Measurements from ENCODE around the gene TTC39C. TPM values are rescaled to one million over a fixed set of nuclear protein-coding genes. Genes with fewer than 3 reads are reported as not detected.

The TTC39C gene
- total and polyA plus RNA-seq, 9 donors, result 7.2 to 31.0 (median 14.0) TPM

DNA sequence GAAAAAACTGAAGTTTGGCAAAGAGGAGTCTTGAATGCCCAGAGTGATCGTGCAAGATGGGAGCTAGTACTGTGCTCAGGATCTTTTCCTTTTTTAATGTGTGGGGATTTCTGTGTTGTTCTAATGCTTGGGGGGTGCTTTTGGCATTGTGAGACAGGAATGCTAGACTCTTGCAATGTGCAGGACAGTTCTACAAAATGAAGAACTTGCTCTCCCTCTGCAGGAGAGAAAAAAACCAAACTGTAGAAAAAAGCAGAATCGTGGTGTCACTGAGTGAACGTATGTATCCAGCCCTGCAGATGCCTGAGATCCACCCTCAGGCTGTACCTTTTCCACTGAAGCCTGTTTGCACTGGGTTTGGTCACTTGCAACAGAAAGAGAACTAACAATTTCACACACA lies 12.1 kb upstream of the TTC39C start:
- no peaks in the 10 kb centered on the region for H3K4me1 ChIP-seq (ENCODE audit: insufficient read depth)
- H3K27me3 ChIP-seq, result no peaks in the 10 kb centered on the region
- no peaks in the 10 kb centered on the region for H3K9me3 ChIP-seq
- H3K27ac ChIP-seq, result no peak overlapping the region
- H3K36me3 ChIP-seq, result no peaks in the 10 kb centered on the region
- WGBS, 3 donors, result 63 to 77% (median 64%) methylated on average over 3 of the region's 3 CpGs
- intact Hi-C loops (cut with DNase I), result no loop called here
- no peak for DNase-seq
- TF ChIP-seq POLR2A (IDR thresholded peaks at IDR 0.05) (no peak), EP300 (IDR thresholded peaks at IDR 0.05) (no peak)
- TF ChIP-seq, protein P1, sequence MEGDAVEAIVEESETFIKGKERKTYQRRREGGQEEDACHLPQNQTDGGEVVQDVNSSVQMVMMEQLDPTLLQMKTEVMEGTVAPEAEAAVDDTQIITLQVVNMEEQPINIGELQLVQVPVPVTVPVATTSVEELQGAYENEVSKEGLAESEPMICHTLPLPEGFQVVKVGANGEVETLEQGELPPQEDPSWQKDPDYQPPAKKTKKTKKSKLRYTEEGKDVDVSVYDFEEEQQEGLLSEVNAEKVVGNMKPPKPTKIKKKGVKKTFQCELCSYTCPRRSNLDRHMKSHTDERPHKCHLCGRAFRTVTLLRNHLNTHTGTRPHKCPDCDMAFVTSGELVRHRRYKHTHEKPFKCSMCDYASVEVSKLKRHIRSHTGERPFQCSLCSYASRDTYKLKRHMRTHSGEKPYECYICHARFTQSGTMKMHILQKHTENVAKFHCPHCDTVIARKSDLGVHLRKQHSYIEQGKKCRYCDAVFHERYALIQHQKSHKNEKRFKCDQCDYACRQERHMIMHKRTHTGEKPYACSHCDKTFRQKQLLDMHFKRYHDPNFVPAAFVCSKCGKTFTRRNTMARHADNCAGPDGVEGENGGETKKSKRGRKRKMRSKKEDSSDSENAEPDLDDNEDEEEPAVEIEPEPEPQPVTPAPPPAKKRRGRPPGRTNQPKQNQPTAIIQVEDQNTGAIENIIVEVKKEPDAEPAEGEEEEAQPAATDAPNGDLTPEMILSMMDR (IDR thresholded peaks at IDR 0.05), result no peak
- H3K4me3 ChIP-seq, result no peak overlapping the region

DNA sequence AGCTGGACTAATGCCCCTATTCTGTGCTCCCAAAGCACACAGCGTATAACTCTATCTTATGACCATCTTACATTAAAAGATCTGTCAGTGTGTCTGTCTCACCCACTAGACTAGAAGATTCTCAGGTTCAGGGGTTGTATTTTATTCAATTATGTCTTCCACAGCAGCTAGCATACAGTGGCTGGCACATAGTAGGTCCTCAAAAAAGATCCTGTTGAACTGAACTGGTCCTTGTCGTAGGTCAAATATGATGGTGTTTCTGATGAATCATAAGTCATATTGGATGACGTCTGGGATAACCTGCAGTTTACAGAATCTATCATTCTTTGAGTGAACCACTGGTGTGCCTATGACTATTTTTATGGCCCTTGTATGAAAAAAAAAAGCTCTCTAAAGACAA lies 11.3 kb upstream of the TTC39C start:
- no peaks in the 10 kb centered on the region for H3K27me3 ChIP-seq
- TF ChIP-seq EP300 (IDR thresholded peaks at IDR 0.05) (no peak), POLR2A (IDR thresholded peaks at IDR 0.05) (no peak)
- TF ChIP-seq, protein P1 (IDR thresholded peaks at IDR 0.05), result no peak
- no peaks in the 10 kb centered on the region for H3K9me3 ChIP-seq
- intact Hi-C loops (cut with DNase I), result no loop called here
- H3K36me3 ChIP-seq, result no peaks in the 10 kb centered on the region
- H3K4me1 ChIP-seq (ENCODE audit: insufficient read depth), result no peaks in the 10 kb centered on the region
- WGBS, 3 donors, result 88 to 97% (median 89%) methylated on average over 3 of the region's 3 CpGs
- no peak overlapping the region for H3K4me3 ChIP-seq
- no peak overlapping the region for H3K27ac ChIP-seq
- DNase-seq, result no peak

DNA sequence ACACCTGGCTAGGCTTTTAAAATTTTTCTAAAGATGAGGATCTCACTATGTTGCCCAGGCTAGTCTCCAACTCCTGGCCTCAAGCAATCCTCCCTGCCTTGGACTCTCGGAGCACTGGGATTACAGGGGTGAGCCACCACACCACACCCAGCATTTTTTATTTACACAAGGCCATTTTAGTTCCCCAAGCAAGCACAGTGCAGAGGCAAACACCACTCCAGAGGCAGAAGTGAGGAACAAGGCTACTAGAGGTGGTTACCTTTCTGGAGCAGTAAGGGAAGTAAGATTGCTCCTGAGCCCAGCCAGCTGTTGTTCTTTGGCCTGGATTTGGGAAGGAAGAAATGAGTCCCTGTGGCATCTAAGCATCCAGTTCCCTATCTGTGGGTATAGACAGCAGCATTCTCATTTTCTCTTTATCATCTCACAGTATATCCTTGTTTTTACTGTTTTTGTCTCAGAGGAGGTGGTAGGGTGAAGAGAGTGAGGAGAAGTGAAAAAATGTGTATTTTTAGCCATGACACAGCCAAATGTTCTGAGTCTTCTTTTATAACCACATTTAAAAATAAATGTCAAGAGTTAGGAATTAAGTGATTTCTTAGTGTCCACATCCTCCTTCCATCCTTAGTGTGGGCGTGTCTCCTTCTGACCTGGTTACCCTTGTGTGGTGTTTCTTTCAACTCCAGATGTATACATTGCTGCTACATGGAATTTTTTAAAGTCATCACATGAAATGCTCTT lies 10.5 kb upstream of the TTC39C start:
- Histone ChIP-seq H3K9me3 (no peaks in the 10 kb centered on the region), H3K27ac (no peak overlapping the region), H3K4me3 (no peak overlapping the region), H3K27me3 (no peaks in the 10 kb centered on the region), H3K4me1 (ENCODE audit: insufficient read depth) (no peaks in the 10 kb centered on the region), H3K36me3 (no peaks in the 10 kb centered on the region)
- DNase-seq, result no peak
- no peak for TF ChIP-seq POLR2A (IDR thresholded peaks at IDR 0.05)
- WGBS, 3 donors, result 69 to 78% (median 76%) methylated on average over 2 of the region's 2 CpGs
- intact Hi-C loops (cut with DNase I), result no loop called here

DNA sequence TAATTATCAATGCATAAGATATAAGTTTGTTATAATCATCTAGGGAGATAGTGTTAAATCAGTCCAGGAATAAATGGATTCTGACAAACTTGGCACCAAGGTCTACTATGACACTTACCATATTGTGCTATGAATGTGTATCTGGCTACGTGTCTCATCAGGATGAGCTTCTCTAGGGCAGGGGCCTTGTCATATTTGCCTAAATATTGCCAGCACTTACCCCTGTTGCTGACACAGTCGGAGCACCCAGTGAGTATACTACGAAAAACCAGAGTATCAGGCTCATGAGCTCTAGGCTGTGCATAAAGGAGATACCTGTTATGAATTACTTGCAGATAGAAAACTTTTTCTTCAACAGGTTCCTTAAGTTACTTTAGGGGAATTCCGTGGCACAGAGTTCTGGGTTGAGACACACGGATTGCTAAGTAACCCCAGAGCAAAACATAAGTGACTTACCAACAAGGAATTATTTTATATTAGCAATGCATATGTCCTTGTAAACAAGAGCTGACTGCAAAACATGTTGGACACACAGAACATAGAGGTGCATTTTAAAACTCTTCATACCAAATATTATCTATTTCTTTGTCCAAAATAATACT lies 7.7 kb upstream of the TTC39C start:
- Histone ChIP-seq H3K27ac (no peak overlapping the region), H3K4me3 (no peak overlapping the region), H3K36me3 (no peaks in the 10 kb centered on the region), H3K4me1 (ENCODE audit: insufficient read depth) (no peaks in the 10 kb centered on the region), H3K9me3 (no peaks in the 10 kb centered on the region), H3K27me3 (no peaks in the 10 kb centered on the region)
- WGBS, 3 donors, result 88 to 91% (median 89%) methylated on average over 5 of the region's 5 CpGs
- intact Hi-C loops (cut with DNase I), result no loop called here
- TF ChIP-seq, protein P1 (IDR thresholded peaks at IDR 0.05), result no peak
- TF ChIP-seq EP300 (IDR thresholded peaks at IDR 0.05), result no peak
- TF ChIP-seq POLR2A (IDR thresholded peaks at IDR 0.05), result no peak
- no peak for DNase-seq

DNA sequence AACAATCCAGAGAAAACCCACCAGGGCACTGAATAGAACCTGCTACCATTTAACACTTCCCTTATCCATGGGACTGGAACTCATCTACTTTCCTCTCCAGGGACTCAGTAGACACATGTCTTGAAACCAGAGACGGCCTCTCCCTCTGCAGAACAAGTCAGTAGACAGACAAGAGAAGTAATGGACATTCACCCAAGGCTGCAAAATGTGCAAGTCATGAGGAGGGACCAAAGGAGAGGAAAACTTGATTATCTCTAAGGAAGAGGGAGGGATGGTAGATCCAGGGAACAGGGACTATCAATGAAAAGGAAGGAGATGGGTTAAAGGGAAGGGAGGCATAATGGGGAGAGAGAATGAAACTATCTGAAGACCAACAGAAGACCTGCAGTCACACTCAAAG lies 5.3 kb upstream of the TTC39C start:
- no peak for DNase-seq
- no peak overlapping the region for H3K27ac ChIP-seq
- peaks cover 1% of the 10 kb centered on the region for H3K4me1 ChIP-seq (ENCODE audit: insufficient read depth)
- intact Hi-C loops (cut with DNase I), result no loop called here
- no peaks in the 10 kb centered on the region for H3K36me3 ChIP-seq
- no peak for TF ChIP-seq EP300 (IDR thresholded peaks at IDR 0.05)
- no peak for TF ChIP-seq POLR2A (IDR thresholded peaks at IDR 0.05)
- TF ChIP-seq, protein P1 (IDR thresholded peaks at IDR 0.05), result no peak
- H3K9me3 ChIP-seq, result no peaks in the 10 kb centered on the region
- WGBS, 3 donors, result 41 to 81% (median 80%) methylated on average over 1 of the region's 1 CpG
- H3K4me3 ChIP-seq, result no peak overlapping the region
- H3K27me3 ChIP-seq, result no peaks in the 10 kb centered on the region
